PFSK-1 (cell line): ENCODE measurements around the gene RNF130.

Experiments
- FOXP2 ChIP-seq: optimal IDR thresholded peaks from 2 replicates; pipeline ENCODE3; 2011; ENCODE audit warnings: borderline replicate concordance, control low read depth, inconsistent platforms; ENCODE audit not compliant: insufficient read depth; ENCODE audit errors: extremely low read length, extremely low read depth
- POLR2AphosphoS5 ChIP-seq: IDR thresholded peaks from 2 replicates; pipeline ENCODE4 v1.6.1; 2012; ENCODE audit warnings: low read depth, mild to moderate bottlenecking, control low read depth, low read length, moderate library complexity
- SIN3A ChIP-seq: IDR thresholded peaks from 2 replicates; pipeline ENCODE4 v1.6.1; 2012; ENCODE audit warnings: mild to moderate bottlenecking, low read length, moderate library complexity, borderline replicate concordance; ENCODE audit not compliant: insufficient read depth
- TAF1 ChIP-seq: IDR thresholded peaks from 2 replicates; pipeline ENCODE4 v1.6.1; 2012; ENCODE audit warnings: low read length, control low read depth, borderline replicate concordance; ENCODE audit not compliant: insufficient read depth
- TF ChIP-seq, protein P1 (sequence below), 2 experiments: IDR thresholded peaks; 2 replicates each; pipeline versions ENCODE4 v1.6.1 to v1.8.0; 2011 to 2012; ENCODE audit warnings: low read depth in 2 of 2, low read length in 2 of 2, control low read depth in 1 of 2, inconsistent platforms in 1 of 2, mild to moderate bottlenecking in 1 of 2, moderate library complexity in 1 of 2; ENCODE audit not compliant: insufficient read depth in 1 of 2

The RNF130 gene

GRCh38 chr5:179955062-179955461, 116.5 kb downstream of the RNF130 start:
- TF ChIP-seq POLR2AphosphoS5 (no peak), FOXP2 (no peak), SIN3A (no peak), TAF1 (no peak)
- TF ChIP-seq, protein P1, sequence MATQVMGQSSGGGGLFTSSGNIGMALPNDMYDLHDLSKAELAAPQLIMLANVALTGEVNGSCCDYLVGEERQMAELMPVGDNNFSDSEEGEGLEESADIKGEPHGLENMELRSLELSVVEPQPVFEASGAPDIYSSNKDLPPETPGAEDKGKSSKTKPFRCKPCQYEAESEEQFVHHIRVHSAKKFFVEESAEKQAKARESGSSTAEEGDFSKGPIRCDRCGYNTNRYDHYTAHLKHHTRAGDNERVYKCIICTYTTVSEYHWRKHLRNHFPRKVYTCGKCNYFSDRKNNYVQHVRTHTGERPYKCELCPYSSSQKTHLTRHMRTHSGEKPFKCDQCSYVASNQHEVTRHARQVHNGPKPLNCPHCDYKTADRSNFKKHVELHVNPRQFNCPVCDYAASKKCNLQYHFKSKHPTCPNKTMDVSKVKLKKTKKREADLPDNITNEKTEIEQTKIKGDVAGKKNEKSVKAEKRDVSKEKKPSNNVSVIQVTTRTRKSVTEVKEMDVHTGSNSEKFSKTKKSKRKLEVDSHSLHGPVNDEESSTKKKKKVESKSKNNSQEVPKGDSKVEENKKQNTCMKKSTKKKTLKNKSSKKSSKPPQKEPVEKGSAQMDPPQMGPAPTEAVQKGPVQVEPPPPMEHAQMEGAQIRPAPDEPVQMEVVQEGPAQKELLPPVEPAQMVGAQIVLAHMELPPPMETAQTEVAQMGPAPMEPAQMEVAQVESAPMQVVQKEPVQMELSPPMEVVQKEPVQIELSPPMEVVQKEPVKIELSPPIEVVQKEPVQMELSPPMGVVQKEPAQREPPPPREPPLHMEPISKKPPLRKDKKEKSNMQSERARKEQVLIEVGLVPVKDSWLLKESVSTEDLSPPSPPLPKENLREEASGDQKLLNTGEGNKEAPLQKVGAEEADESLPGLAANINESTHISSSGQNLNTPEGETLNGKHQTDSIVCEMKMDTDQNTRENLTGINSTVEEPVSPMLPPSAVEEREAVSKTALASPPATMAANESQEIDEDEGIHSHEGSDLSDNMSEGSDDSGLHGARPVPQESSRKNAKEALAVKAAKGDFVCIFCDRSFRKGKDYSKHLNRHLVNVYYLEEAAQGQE (IDR thresholded peaks at IDR 0.05; ENCODE audit: insufficient read depth in 1 of 2, low read depth in 2 of 2, low read length in 2 of 2): no peak

- TF ChIP-seq, protein P1 (IDR thresholded peaks at IDR 0.05; ENCODE audit: insufficient read depth in 1 of 2, low read depth in 2 of 2, low read length in 2 of 2): no peak
- TF ChIP-seq POLR2AphosphoS5: no peak
- no peak for TF ChIP-seq TAF1
- no peak for TF ChIP-seq FOXP2
- no peak for TF ChIP-seq SIN3A
These were observed 117.1 kb downstream of the RNF130 start for GRCh38 chr5:179954434-179954833.

- TF ChIP-seq SIN3A: no peak
- TF ChIP-seq TAF1: no peak
- no peak for TF ChIP-seq POLR2AphosphoS5
These were observed 117.6 kb downstream of the RNF130 start for GRCh38 chr5:179953987-179954386.

GRCh38 chr5:179936976-179937681, 134.4 kb downstream of the RNF130 start:
- TF ChIP-seq TAF1 (no peak), SIN3A (no peak), POLR2AphosphoS5 (no peak), FOXP2 (no peak)
- TF ChIP-seq, protein P1 (IDR thresholded peaks at IDR 0.05; ENCODE audit: insufficient read depth in 1 of 2, low read depth in 2 of 2, low read length in 2 of 2): no peak

DNA sequence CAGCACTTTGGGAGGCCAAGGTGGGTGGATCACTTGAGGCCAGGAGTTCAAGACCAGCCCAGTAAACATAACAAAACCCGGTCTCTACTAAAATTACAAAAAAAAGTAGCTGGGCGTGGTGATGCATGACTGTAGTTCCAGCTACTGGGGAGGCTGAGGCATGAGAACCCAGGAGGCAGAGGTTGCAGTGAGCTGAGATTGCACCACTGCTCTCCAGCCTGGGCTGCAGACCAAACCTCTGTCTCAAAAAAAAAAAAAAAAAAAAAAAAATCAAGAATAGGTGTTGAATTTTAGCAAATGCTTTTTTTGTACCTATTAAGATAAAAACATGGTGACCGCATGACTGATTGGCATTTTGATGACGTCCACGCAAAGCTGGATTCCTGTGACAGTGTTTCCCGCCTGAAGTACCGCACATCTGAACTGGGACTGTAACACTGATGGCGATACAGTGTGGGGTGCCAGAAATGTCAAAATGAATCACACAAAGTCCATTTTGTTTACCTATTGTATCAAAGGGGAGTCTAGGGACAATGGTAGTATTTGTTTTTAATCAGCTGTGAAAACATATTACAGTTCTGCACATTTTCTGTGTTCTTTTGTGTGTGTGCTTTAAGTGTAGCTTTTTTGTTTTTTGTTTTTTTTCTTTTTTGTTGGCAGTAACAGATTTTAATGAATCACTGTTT, 140.6 kb downstream of the RNF130 start:
- TF ChIP-seq, protein P1 (IDR thresholded peaks at IDR 0.05; ENCODE audit: insufficient read depth in 1 of 2, low read depth in 2 of 2, low read length in 2 of 2): no peak
- TF ChIP-seq FOXP2 (no peak), TAF1 (no peak), SIN3A (no peak), POLR2AphosphoS5 (no peak)
